ENCODE measurements around the gene PPP1R9B. TPM values are rescaled to one million over a fixed set of nuclear protein-coding genes. Genes with fewer than 3 reads are reported as not detected.

PPP1R9B gene
- total RNA-seq, 1 donor from 2014 or later, result 73.6 TPM

DNA sequence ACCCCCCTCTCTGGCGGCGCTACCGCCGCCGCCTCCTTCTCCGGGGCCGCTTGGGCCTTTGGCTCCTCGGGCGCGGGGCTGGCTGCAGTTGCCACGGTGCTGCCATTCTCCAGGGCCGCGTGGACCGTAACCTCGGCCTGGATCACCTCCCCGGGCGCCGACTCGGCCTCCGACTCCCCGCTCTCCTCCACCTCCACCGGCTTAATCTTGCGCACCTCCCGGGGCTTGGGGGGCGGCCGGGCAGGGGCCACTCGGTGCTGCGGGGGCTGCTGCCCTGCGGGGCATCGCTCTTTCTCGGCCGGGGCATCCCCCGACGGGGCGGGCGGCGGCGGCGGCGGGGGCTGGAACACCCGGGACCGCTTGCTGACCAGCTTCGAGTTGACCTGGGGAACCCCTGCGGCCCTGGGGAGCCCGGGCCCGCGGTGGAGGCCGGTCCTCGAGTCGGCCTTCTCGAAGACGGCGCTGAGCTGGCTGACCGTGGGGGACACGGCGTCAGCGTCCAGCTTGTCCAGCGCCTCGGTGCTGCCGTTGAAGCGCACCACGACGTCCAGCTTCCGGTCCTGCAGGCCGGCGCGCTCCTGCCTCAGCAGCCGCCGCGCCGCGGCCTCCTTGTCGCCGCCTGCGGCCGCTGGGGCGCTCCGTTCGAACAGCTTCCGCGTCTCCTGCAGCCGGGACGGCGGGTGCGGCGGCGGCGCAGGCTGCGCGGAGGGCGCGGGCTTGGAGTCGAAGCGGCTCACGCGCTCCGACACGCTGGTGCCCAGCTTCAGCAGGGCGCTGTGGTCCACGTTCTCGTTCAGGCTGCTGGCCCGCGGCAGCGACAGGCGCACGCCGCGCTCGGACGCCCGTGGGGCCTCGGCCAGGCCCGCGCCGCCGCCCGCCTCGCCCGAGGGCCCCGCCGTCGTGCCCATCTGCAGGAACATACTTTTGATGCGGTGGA, 792 bp downstream of the PPP1R9B start:
- peak overlapping the region; percentile 73 for H3K27ac ChIP-seq (ENCODE audit: low read depth, low read length)
- H3K36me3 Mint-ChIP-seq (ENCODE audit: low read depth, unreplicated experiment), result peaks cover 7% of the 10 kb centered on the region
- TF ChIP-seq EZH2 (IDR thresholded peaks at IDR 0.05; ENCODE audit: insufficient read depth, low read length), result no peak
- TF ChIP-seq, protein P1, sequence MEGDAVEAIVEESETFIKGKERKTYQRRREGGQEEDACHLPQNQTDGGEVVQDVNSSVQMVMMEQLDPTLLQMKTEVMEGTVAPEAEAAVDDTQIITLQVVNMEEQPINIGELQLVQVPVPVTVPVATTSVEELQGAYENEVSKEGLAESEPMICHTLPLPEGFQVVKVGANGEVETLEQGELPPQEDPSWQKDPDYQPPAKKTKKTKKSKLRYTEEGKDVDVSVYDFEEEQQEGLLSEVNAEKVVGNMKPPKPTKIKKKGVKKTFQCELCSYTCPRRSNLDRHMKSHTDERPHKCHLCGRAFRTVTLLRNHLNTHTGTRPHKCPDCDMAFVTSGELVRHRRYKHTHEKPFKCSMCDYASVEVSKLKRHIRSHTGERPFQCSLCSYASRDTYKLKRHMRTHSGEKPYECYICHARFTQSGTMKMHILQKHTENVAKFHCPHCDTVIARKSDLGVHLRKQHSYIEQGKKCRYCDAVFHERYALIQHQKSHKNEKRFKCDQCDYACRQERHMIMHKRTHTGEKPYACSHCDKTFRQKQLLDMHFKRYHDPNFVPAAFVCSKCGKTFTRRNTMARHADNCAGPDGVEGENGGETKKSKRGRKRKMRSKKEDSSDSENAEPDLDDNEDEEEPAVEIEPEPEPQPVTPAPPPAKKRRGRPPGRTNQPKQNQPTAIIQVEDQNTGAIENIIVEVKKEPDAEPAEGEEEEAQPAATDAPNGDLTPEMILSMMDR (IDR thresholded peaks at IDR 0.05; ENCODE audit: insufficient read depth, low read depth, low read length), result no peak
- peaks cover 43% of the 10 kb centered on the region for H3K4me1 ChIP-seq (ENCODE audit: insufficient read depth, low read length)
- H3K4me3 ChIP-seq (ENCODE audit: insufficient read depth, low read depth, low read length), result peak overlapping the region; percentile 71
- H3K4me1 Mint-ChIP-seq (ENCODE audit: low read depth, unreplicated experiment), result peaks cover 14% of the 10 kb centered on the region
- H2AFZ ChIP-seq (ENCODE audit: low read depth, low read length), result peak overlapping the region; percentile 42
- H3K9me3 Mint-ChIP-seq (ENCODE audit: unreplicated experiment), result no peaks in the 10 kb centered on the region
- H3K9ac ChIP-seq (ENCODE audit: low read length), result peak overlapping the region; percentile 90
- peaks cover 5% of the 10 kb centered on the region for H3K36me3 ChIP-seq (ENCODE audit: insufficient read depth, low read length)
- H3K4me3 Mint-ChIP-seq (ENCODE audit: unreplicated experiment), result peak overlapping the region; percentile 91
- peaks cover 46% of the 10 kb centered on the region for H4K20me1 ChIP-seq (ENCODE audit: insufficient read depth, low read length)
- H3K79me2 ChIP-seq (ENCODE audit: insufficient read depth, low read length), result peaks cover 60% of the 10 kb centered on the region
- no peak for FAIRE-seq
- no peaks in the 10 kb centered on the region for H3K27me3 ChIP-seq (ENCODE audit: insufficient read depth, low read length)
- H3K27ac Mint-ChIP-seq (ENCODE audit: unreplicated experiment), result no peak overlapping the region
- peak overlapping the region; percentile 89 for H3K4me2 ChIP-seq (ENCODE audit: low read length)
- DNase-seq (ENCODE audit: low read depth), result peak; percentile 37
- H3K9me3 ChIP-seq (ENCODE audit: insufficient read depth, low read depth, low read length), result no peaks in the 10 kb centered on the region
- no peaks in the 10 kb centered on the region for H3K27me3 Mint-ChIP-seq (ENCODE audit: low read depth, unreplicated experiment)

DNA sequence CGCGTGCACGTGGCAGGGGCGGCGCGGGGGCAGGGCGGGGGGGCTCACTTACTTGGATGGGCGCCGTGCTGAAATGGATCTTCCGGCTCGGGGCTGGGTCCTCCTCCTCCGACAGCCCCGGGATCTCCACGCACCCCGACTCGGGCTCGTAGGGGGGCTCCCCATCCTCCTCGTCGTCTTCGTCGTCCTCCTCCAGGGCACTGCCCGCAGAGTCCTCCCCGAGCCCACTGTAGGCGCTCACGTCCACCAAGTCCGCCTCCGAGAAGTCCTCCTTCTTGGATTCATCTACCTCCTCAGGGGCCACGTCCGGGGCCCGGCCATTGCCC, 1.4 kb downstream of the PPP1R9B start:
- peak overlapping the region; percentile 90 for H3K9ac ChIP-seq (ENCODE audit: low read length)

More for the DNA sequence above, 1.4 kb downstream of the PPP1R9B start:
- Mint-ChIP-seq H3K36me3 (ENCODE audit: low read depth, unreplicated experiment) (peaks cover 12% of the 10 kb centered on the region), H3K4me1 (ENCODE audit: low read depth, unreplicated experiment) (peaks cover 14% of the 10 kb centered on the region), H3K27ac (ENCODE audit: unreplicated experiment) (no peak overlapping the region), H3K4me3 (ENCODE audit: unreplicated experiment) (peak overlapping the region; percentile 91), H3K27me3 (ENCODE audit: low read depth, unreplicated experiment) (no peaks in the 10 kb centered on the region), H3K9me3 (ENCODE audit: unreplicated experiment) (no peaks in the 10 kb centered on the region)
- no peak for TF ChIP-seq EZH2 (IDR thresholded peaks at IDR 0.05; ENCODE audit: insufficient read depth, low read length)
- TF ChIP-seq, protein P1 (IDR thresholded peaks at IDR 0.05; ENCODE audit: insufficient read depth, low read depth, low read length), result no peak
- H2AFZ ChIP-seq (ENCODE audit: low read depth, low read length), result no peak overlapping the region
- H3K9me3 ChIP-seq (ENCODE audit: insufficient read depth, low read depth, low read length), result no peaks in the 10 kb centered on the region
- peak overlapping the region; percentile 72 for H3K27ac ChIP-seq (ENCODE audit: low read depth, low read length)
- FAIRE-seq, result no peak
- no peaks in the 10 kb centered on the region for H3K27me3 ChIP-seq (ENCODE audit: insufficient read depth, low read length)
- peaks cover 39% of the 10 kb centered on the region for H3K4me1 ChIP-seq (ENCODE audit: insufficient read depth, low read length)
- H3K79me2 ChIP-seq (ENCODE audit: insufficient read depth, low read length), result peaks cover 66% of the 10 kb centered on the region
- peak overlapping the region; percentile 71 for H3K4me3 ChIP-seq (ENCODE audit: insufficient read depth, low read depth, low read length)
- DNase-seq (ENCODE audit: low read depth), result no peak
- peaks cover 52% of the 10 kb centered on the region for H4K20me1 ChIP-seq (ENCODE audit: insufficient read depth, low read length)
- H3K36me3 ChIP-seq (ENCODE audit: insufficient read depth, low read length), result peaks cover 9% of the 10 kb centered on the region
- H3K4me2 ChIP-seq (ENCODE audit: low read length), result peak overlapping the region; percentile 89

Data from astrocyte (in vitro differentiated cells and primary cell).